Effector memory CD8-positive, alpha-beta T cell (primary cell): Measurements from ENCODE around the gene MARK4.

Experiments used
- ATAC-seq: fragments of 150-1000 bp; cut with Tn5 transposase; replicated peaks from 2 replicates; pipeline ENCODE4 v1.10.0; 2021; ENCODE audit warnings: mild to moderate bottlenecking, moderate library complexity
- DNase-seq, 3 experiments: peaks; one replicate each; pipeline ENCODE4 v3.0.0; 2021
- H3K27ac Mint-ChIP-seq, 2 donors: one replicate each; pipeline ENCODE4 v1.8.0; 2022; ENCODE audit warnings: mild to moderate bottlenecking in 2 of 2, mixed read lengths in 2 of 2, moderate library complexity in 2 of 2
- H3K27me3 Mint-ChIP-seq, 2 donors: one replicate each; pipeline ENCODE4 v1.8.0; 2022; ENCODE audit warnings: mixed read lengths in 2 of 2
- H3K36me3 Mint-ChIP-seq: one replicate; pipeline ENCODE4 v1.8.0; 2022; ENCODE audit warnings: mild to moderate bottlenecking, moderate library complexity, mixed read lengths; ENCODE audit not compliant: insufficient read depth
- H3K4me1 Mint-ChIP-seq, 2 donors: one replicate each; pipeline ENCODE4 v1.8.0; 2022; ENCODE audit warnings: low read depth in 2 of 2, mixed read lengths in 2 of 2
- H3K4me3 Mint-ChIP-seq, 2 donors: one replicate each; pipeline ENCODE4 v1.8.0; 2022; ENCODE audit warnings: mild to moderate bottlenecking in 2 of 2, mixed read lengths in 2 of 2, moderate library complexity in 2 of 2
- H3K9me3 Mint-ChIP-seq, 2 donors: one replicate each; pipeline ENCODE4 v1.8.0; 2022; ENCODE audit warnings: mixed read lengths in 2 of 2

Gene MARK4

GRCh38 chr19:45348367-45349125 lies 97.5 kb downstream of the MARK4 start:
- ATAC-seq (no peak), DNase-seq (no peak)
- peaks cover 13 to 34% of the 10 kb centered on the region in 2 donors for H3K27me3 Mint-ChIP-seq
- no peak overlapping the region for H3K4me3 Mint-ChIP-seq
- H3K4me1 Mint-ChIP-seq = no peaks in the 10 kb centered on the region
- H3K36me3 Mint-ChIP-seq = peaks cover 3% of the 10 kb centered on the region
- H3K9me3 Mint-ChIP-seq = no peaks in the 10 kb centered on the region
- H3K27ac Mint-ChIP-seq = peak overlapping the region in 1 of 2 donors; percentile 51

GRCh38 chr19:45349126-45349415 lies 98.0 kb downstream of the MARK4 start:
- DNase-seq (no peak), ATAC-seq (no peak)
- Mint-ChIP-seq H3K27ac (no peak overlapping the region), H3K9me3 (no peaks in the 10 kb centered on the region), H3K4me3 (no peak overlapping the region), H3K27me3 (peaks cover 12 to 32% of the 10 kb centered on the region in 2 donors), H3K4me1 (no peaks in the 10 kb centered on the region), H3K36me3 (peaks cover 3% of the 10 kb centered on the region)

- no peak overlapping the region for H3K27ac Mint-ChIP-seq
- no peaks in the 10 kb centered on the region for H3K9me3 Mint-ChIP-seq
- H3K4me3 Mint-ChIP-seq = no peak overlapping the region
- peaks cover 1 to 2% of the 10 kb centered on the region in 2 donors for H3K4me1 Mint-ChIP-seq
- H3K36me3 Mint-ChIP-seq = peaks cover 3% of the 10 kb centered on the region
- DNase-seq = no peak
- ATAC-seq = no peak
- peaks cover 8 to 28% of the 10 kb centered on the region in 2 donors for H3K27me3 Mint-ChIP-seq
Measured at GRCh38 chr19:45349430-45349941, 98.4 kb downstream of the MARK4 start.

DNA sequence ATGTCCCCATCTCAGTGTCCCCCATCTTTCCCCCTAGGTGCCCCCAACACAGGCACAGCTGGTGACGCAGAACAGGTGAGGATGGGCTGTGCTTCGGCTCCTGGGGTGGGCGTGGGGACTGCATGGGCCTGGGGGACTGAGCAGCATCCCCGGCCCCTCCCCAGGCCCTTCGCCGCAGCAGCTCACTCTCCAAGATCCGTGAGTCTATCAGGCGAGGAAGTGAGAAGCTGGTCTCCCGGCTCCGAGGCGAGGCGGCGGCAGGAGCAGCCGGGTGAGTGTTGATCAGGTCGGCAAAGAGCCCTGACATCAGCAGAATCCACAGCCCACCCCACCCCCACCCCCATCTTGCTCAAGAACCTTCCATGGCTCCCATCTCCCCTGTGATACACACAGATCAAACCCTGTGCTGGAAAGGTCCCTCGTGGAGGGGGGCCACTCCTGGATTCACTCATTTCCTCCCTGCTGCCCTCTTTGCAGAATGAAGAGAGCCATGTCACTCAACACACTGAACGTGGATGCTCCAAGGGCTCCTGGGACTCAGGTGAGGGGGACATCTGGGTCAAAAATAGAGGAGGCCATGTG lies 99.5 kb downstream of the MARK4 start:
- H3K4me1 Mint-ChIP-seq = peaks cover 2 to 4% of the 10 kb centered on the region in 2 donors
- peaks cover 0 to 17% of the 10 kb centered on the region in 2 donors for H3K27me3 Mint-ChIP-seq
- H3K9me3 Mint-ChIP-seq = no peaks in the 10 kb centered on the region
- no peak overlapping the region for H3K27ac Mint-ChIP-seq
- DNase-seq (no peak), ATAC-seq (no peak)
- peaks cover 3% of the 10 kb centered on the region for H3K36me3 Mint-ChIP-seq
- H3K4me3 Mint-ChIP-seq = no peak overlapping the region

- no peak overlapping the region for H3K27ac Mint-ChIP-seq
- H3K9me3 Mint-ChIP-seq = no peaks in the 10 kb centered on the region
- H3K27me3 Mint-ChIP-seq = peaks cover 0 to 8% of the 10 kb centered on the region in 2 donors
- peaks cover 3% of the 10 kb centered on the region for H3K36me3 Mint-ChIP-seq
- no peak overlapping the region for H3K4me3 Mint-ChIP-seq
- no peak for DNase-seq
- peaks cover 2 to 4% of the 10 kb centered on the region in 2 donors for H3K4me1 Mint-ChIP-seq
- ATAC-seq = no peak
Measured at GRCh38 chr19:45351401-45351952, 100.4 kb downstream of the MARK4 start.

- H3K36me3 Mint-ChIP-seq = peaks cover 3% of the 10 kb centered on the region
- DNase-seq (no peak), ATAC-seq (no peak)
- peaks cover 2 to 4% of the 10 kb centered on the region in 2 donors for H3K4me1 Mint-ChIP-seq
- H3K4me3 Mint-ChIP-seq = no peak overlapping the region
- H3K27me3 Mint-ChIP-seq = peaks cover 0 to 2% of the 10 kb centered on the region in 2 donors
- H3K9me3 Mint-ChIP-seq = no peaks in the 10 kb centered on the region
- H3K27ac Mint-ChIP-seq = no peak overlapping the region
Measured at GRCh38 chr19:45352062-45352461, 101.0 kb downstream of the MARK4 start.

- Mint-ChIP-seq H3K4me3 (no peak overlapping the region), H3K27me3 (no peaks in the 10 kb centered on the region), H3K4me1 (peaks cover 2 to 4% of the 10 kb centered on the region in 2 donors), H3K9me3 (no peaks in the 10 kb centered on the region), H3K36me3 (peaks cover 3% of the 10 kb centered on the region), H3K27ac (no peak overlapping the region)
- DNase-seq (no peak), ATAC-seq (no peak)
Measured at GRCh38 chr19:45352471-45352870, 101.4 kb downstream of the MARK4 start.

DNA sequence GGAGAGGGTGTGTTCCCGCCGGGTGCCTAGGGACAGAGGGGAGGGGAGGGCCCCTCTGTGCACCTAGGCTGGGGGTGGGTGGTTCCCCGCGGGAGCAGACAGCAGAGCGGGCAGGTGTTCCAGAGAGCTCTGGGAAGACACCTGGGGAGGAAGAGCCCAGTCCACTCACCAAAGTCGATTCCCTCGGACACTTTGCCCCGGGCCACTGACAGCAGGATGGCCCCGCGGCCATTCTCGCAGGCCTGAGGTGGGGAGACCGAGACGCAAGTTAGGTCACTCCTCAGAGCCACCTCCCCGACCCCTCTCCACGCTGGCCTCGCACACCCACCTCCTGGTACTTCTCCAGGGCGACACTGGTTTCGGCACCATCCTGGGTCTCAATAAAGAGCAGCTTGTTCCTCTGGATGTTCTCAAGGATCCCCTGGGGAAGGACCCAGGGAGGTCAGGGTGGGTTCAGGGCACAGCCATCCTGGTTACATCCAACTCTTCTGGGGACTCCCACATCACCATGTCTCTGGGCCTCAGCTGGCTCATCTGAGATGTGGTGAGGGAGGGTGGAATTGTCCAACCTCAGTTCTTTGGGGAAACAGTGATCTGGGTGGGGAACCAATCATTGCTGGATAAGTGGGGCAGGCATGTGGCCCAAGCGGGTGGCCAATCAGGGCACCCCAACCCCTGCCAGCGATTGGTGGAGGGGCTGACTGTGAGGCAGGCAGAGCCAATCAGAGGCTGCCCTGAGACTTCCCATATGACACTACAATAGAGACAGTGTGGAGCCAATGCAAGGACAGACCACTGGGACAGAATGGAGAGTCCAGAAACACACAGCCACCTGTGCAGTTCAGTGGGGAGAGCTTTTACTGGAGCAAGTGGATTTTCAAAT lies 102.1 kb downstream of the MARK4 start:
- no peaks in the 10 kb centered on the region for H3K9me3 Mint-ChIP-seq
- peak overlapping the region in 1 of 2 donors; percentile 29 for H3K27ac Mint-ChIP-seq
- DNase-seq = no peak
- H3K27me3 Mint-ChIP-seq = no peaks in the 10 kb centered on the region
- H3K4me3 Mint-ChIP-seq = no peak overlapping the region
- ATAC-seq = no peak
- peaks cover 3% of the 10 kb centered on the region for H3K36me3 Mint-ChIP-seq
- peaks cover 2 to 4% of the 10 kb centered on the region in 2 donors for H3K4me1 Mint-ChIP-seq

GRCh38 chr19:45354241-45354842 lies 103.3 kb downstream of the MARK4 start:
- H3K27ac Mint-ChIP-seq = peak overlapping the region in 1 of 2 donors; percentile 71
- DNase-seq (no peak), ATAC-seq (peak; percentile 64)
- H3K36me3 Mint-ChIP-seq = peaks cover 3% of the 10 kb centered on the region
- H3K27me3 Mint-ChIP-seq = no peaks in the 10 kb centered on the region
- H3K4me1 Mint-ChIP-seq = peaks cover 2 to 7% of the 10 kb centered on the region in 2 donors
- H3K9me3 Mint-ChIP-seq = no peaks in the 10 kb centered on the region
- no peak overlapping the region for H3K4me3 Mint-ChIP-seq
